A549 (cell line): ENCODE results near the gene BFSP1. TPM values are rescaled to one million over a fixed set of nuclear protein-coding genes. Genes with fewer than 3 reads are reported as not detected.

Experiments used
- ATAC-seq, 2 experiments: fragments of 200-7000 bp in 1 of 2; fragments of >200 bp in 1 of 2; cut with Nextera tagmentation in 1 of 2; cut with Tn5 transposase in 1 of 2; 3 replicates each; pipeline versions ENCODE4 v1.8.0 to v1.9.1; 2018 to 2020; ENCODE audit warnings: mild to moderate bottlenecking in 1 of 2, moderate library complexity in 1 of 2
- CTCF ChIA-PET: fragments of 300-600 bp; sonication (Branson Sonifier 250); formaldehyde crosslinking; extraction: SDS; loops from one replicate; lab custom pipeline; 2021; ENCODE audit warnings: antibody characterized with exemption, inconsistent platforms; lab: Yijun Ruan, JAX
- POLR2A ChIA-PET: fragments of 350-600 bp; formaldehyde crosslinking; extraction: SDS; loops from one replicate; lab custom pipeline; 2021; ENCODE audit warnings: antibody characterized with exemption, inconsistent platforms; lab: Yijun Ruan, JAX
- DNase-seq, 2 experiments: peaks; one replicate each; pipeline versions ENCODE4 v3.0.0 to v3.0.0-alpha.2; 2011 to 2016; ENCODE audit warnings: low read depth in 1 of 2, low spot score in 1 of 2
- FAIRE-seq: peaks from 2 replicates; lab custom pipeline; 2011; peaks lifted over from hg19 to GRCh38; lab: Jason Lieb, UNC
- H3K27ac ChIP-seq, 2 experiments: fragments of >200 bp; sonication (Bioruptor Twin); formaldehyde crosslinking; 3 replicates each; pipeline ENCODE4 v1.5.1; 2016 to 2017
- H3K4me1 ChIP-seq: fragments of >200 bp; sonication (Bioruptor Twin); formaldehyde crosslinking; 3 replicates; pipeline ENCODE4 v1.6.1; 2016
- H3K4me2 ChIP-seq: fragments of >200 bp; sonication (Bioruptor Twin); formaldehyde crosslinking; 3 replicates; pipeline ENCODE4 v1.6.1; 2016
- H3K4me3 ChIP-seq: fragments of >200 bp; sonication (Bioruptor Twin); formaldehyde crosslinking; 3 replicates; pipeline ENCODE4 v1.5.1; 2016
- H3K9me3 ChIP-seq: fragments of >200 bp; sonication (Bioruptor Twin); formaldehyde crosslinking; 3 replicates; pipeline ENCODE4 v1.6.1; 2016
- BHLHE40 ChIP-seq: IDR thresholded peaks from 2 replicates; pipeline ENCODE4 v1.6.1; 2012; ENCODE audit warnings: low read depth, low read length, inconsistent platforms
- CBX2 ChIP-seq: fragments of 200-600 bp; sonication (generic); IDR thresholded peaks from 2 replicates; pipeline ENCODE4 v1.6.1; 2016; ENCODE audit warnings: low read depth, mild to moderate bottlenecking, borderline replicate concordance
- EP300 ChIP-seq, 2 experiments: fragments of >200 bp; sonication (Bioruptor Twin); formaldehyde crosslinking; IDR thresholded peaks; 2 replicates in 1 of 2; 3 replicates in 1 of 2; pipeline ENCODE4 v1.6.1; 2016 to 2017
- ESRRA ChIP-seq: fragments of 150-350 bp; IDR thresholded peaks from 2 replicates; pipeline ENCODE4 v1.6.1; 2014; ENCODE audit warnings: mild to moderate bottlenecking, low read length, borderline replicate concordance
- GATA3 ChIP-seq: IDR thresholded peaks from 2 replicates; pipeline ENCODE4 v1.6.1; 2012; ENCODE audit warnings: borderline replicate concordance
- HDAC2 ChIP-seq: fragments of 200-600 bp; sonication (generic); IDR thresholded peaks from 2 replicates; pipeline ENCODE4 v1.6.1; 2016
- HOXB13 ChIP-seq: fragments of 250-450 bp; sonication (Bioruptor Pico); IDR thresholded peaks from 2 replicates; pipeline ENCODE4 v1.5.0; 2020; ENCODE audit warnings: low read depth, mild to moderate bottlenecking, moderate library complexity
- HOXB5 ChIP-seq: fragments of 250-450 bp; sonication (Bioruptor Pico); IDR thresholded peaks from 2 replicates; pipeline ENCODE4 v1.5.0; 2020; ENCODE audit warnings: mild to moderate bottlenecking, moderate library complexity
- JUN ChIP-seq, 2 experiments: fragments of >200 bp; sonication (Bioruptor Twin); formaldehyde crosslinking; IDR thresholded peaks; 2 replicates in 1 of 2; 3 replicates in 1 of 2; pipeline ENCODE4 v1.6.1; 2016 to 2017
- JUNB ChIP-seq: fragments of >200 bp; sonication (Bioruptor Twin); formaldehyde crosslinking; IDR thresholded peaks from 2 replicates; pipeline ENCODE4 v1.6.1; 2016
- KDM5A ChIP-seq: fragments of 200-600 bp; sonication (generic); IDR thresholded peaks from 2 replicates; pipeline ENCODE4 v1.6.1; 2016; ENCODE audit warnings: antibody characterized with exemption, mild to moderate bottlenecking
- MAZ ChIP-seq: fragments of 150-350 bp; IDR thresholded peaks from 2 replicates; pipeline ENCODE4 v1.6.1; 2014; ENCODE audit warnings: antibody characterized with exemption, low read depth, low read length, borderline replicate concordance
- NPAS2 ChIP-seq: fragments of 250-450 bp; sonication (Bioruptor Pico); IDR thresholded peaks from 2 replicates; pipeline ENCODE4 v1.8.0; 2022; ENCODE audit warnings: mild to moderate bottlenecking, moderate library complexity, borderline replicate concordance
- POLR2A ChIP-seq: IDR thresholded peaks from 2 replicates; pipeline ENCODE4 v1.6.1; 2012; ENCODE audit warnings: mild to moderate bottlenecking, low read length
- RAD21 ChIP-seq, 2 experiments: fragments of >200 bp in 1 of 2; sonication (Bioruptor Twin) in 1 of 2; formaldehyde crosslinking in 1 of 2; IDR thresholded peaks in 1 of 2; conservative IDR thresholded peaks in 1 of 2; 2 replicates in 1 of 2; 3 replicates in 1 of 2; pipeline ENCODE4 v1.6.1; 2012 to 2018; ENCODE audit warnings: inconsistent platforms in 1 of 2
- RARB ChIP-seq: fragments of 250-450 bp; sonication (Bioruptor Pico); IDR thresholded peaks from 2 replicates; pipeline ENCODE4 v1.8.0; 2021; ENCODE audit warnings: mild to moderate bottlenecking, moderate library complexity
- RNF2 ChIP-seq: fragments of 200-600 bp; sonication (generic); IDR thresholded peaks from 2 replicates; pipeline ENCODE4 v1.6.1; 2016; ENCODE audit warnings: low read depth, mild to moderate bottlenecking, antibody characterized with exemption, moderate library complexity, borderline replicate concordance
- TFCP2L1 ChIP-seq: fragments of 250-450 bp; sonication (Bioruptor Pico); IDR thresholded peaks from 2 replicates; pipeline ENCODE4 v1.5.0; 2021; ENCODE audit warnings: mild to moderate bottlenecking
- TP53 ChIP-seq: fragments of 250-450 bp; sonication (Bioruptor Pico); IDR thresholded peaks from 2 replicates; pipeline ENCODE4 v1.5.0; 2021; ENCODE audit warnings: mild to moderate bottlenecking, moderate library complexity
- ZC3H11A ChIP-seq: fragments of 450-650 bp; IDR thresholded peaks from 2 replicates; pipeline ENCODE4 v1.6.1; 2014; ENCODE audit warnings: antibody characterized with exemption, mild to moderate bottlenecking
- WGBS: methylation state at CpG from one replicate; pipeline ENCODE4 v1.1.6; 2017; ENCODE audit errors: missing lambda C conversion rate; 5-methylcytosine and 5-hydroxymethylcytosine counted together
- polyA plus RNA-seq, 4 experiments: library from polyadenylated mRNA; depleted of rRNA in 3 of 4; stranded (reverse); fragments of >200 nt; fragmentation: RNase III in 1 of 4; extraction: RNeasy Plus Mini Kit Qiagen cat#74134 plus additional on column Dnase treatment in 1 of 4; gene quantifications; 2 replicates in 3 of 4; 3 replicates in 1 of 4; pipeline ENCODE4 v1.2.3, GENCODE V29; 2011 to 2017
- TF ChIP-seq, protein P1 (sequence below): IDR thresholded peaks from 2 replicates; pipeline ENCODE4 v1.6.1; 2012; ENCODE audit warnings: low read depth, borderline replicate concordance
- TF ChIP-seq, protein P2 (sequence below): IDR thresholded peaks from 2 replicates; pipeline ENCODE4 v1.6.1; 2012
- TF ChIP-seq, protein P3 (sequence below): fragments of >200 bp; sonication (Bioruptor Twin); formaldehyde crosslinking; IDR thresholded peaks from 3 replicates; pipeline ENCODE4 v1.6.1; 2016
- TF ChIP-seq, protein P4 (sequence below): fragments of 200-600 bp; sonication (generic); IDR thresholded peaks from 2 replicates; pipeline ENCODE4 v1.6.1; 2016; ENCODE audit warnings: antibody characterized with exemption, mild to moderate bottlenecking, moderate library complexity
- TF ChIP-seq, protein P5 (sequence below): fragments of 250-450 bp; sonication (Bioruptor Pico); IDR thresholded peaks from 2 replicates; pipeline ENCODE4 v1.5.0; 2021; ENCODE audit warnings: mild to moderate bottlenecking, moderate library complexity, borderline replicate concordance
- TF ChIP-seq, protein P6 (sequence below): fragments of >200 bp; sonication (Bioruptor Twin); formaldehyde crosslinking; IDR thresholded peaks from 3 replicates; pipeline ENCODE4 v1.5.1; 2016

BFSP1 gene
- polyA plus RNA-seq, 2 of the 4 experiments (the other 2 are of a cell fraction) = 7.2 to 8.3 TPM

DNA sequence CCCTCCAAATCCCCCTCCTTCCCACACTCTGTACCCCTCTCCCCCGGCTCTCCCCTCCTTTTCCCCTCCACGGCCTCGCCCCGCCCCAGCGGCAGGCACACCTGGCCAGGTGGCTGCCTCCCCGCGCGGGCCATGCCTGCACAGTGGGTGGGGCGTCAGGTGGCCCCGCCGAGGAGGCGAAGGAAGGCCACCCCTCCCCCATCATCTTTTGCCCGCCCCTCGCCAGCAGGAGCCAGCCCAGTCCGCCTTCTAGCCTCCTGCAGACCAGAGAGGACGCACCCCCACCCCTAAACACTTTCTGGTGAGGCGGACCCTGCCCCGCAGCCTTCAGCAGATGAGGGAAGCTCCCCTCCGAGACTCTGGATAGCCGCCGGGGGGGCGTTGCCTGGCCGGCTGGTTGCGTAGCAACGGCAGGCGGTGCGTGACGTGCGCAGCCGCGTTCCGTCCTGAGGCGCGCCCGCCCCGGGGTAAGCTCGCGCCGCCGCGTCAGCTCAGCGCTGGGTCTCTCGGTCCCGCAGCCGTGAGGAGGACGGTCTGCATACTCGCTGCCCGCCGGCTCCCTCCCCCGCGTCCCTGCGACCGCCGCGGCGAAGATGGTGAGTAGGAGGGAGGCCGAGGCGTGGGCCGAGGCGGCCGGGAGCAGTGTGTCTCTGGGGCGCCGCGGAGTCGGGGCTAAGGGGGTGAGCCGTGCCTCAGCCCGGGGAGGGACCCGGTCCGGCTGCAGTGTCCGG lies 38.6 kb upstream of the BFSP1 start, which contains the start of gene DSTN (continued):
- TF ChIP-seq MAZ (0 out of 2 replicates have a peak, but pooled peaks have one; percentile 37), TP53 (CRISPR knock-in tag) (0 out of 2 replicates have a peak, but pooled peaks have one; percentile 18)

DNA sequence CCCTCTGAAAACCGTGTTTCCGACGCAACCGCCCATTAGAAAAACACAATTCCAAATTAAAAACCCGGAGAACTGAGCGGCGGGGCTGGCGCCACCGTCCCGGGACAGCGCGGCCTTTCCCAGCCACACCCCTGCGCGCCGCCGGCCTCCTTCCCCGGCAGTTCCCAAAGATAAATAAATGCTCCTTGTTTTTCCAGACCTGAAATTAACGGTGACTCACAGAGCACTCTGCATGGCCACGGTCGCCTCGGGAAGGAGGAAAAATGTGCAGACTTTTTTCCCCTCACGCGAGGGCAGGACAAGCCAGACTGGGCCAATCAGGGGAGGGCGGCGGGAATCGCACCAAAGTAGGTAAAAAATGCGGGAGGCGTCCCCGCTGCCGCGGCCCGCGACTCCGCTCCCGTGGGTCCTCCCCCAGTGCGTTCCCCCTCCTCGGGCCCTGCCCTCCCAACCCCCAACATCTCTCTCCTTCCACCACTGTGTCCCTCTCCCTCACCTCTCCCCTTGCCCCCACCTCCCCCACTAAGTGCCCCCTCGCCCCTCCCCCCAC lies 37.9 kb upstream of the BFSP1 start:
- FAIRE-seq (no peak), DNase-seq (peak; percentile 95 to 98), ATAC-seq (peak; percentile 71 to 85)
- Histone ChIP-seq H3K27ac (peak overlapping the region; percentile 91 to 96), H3K4me1 (peaks cover 45% of the 10 kb centered on the region), H3K9me3 (peaks cover 4% of the 10 kb centered on the region; the same call in 1 of the 3 replicates), H3K4me2 (peak overlapping the region; percentile 98), H3K4me3 (peak overlapping the region; percentile 87)
- ChIA-PET CTCF (interaction anchor here (1.0 to 9.2 kb wide), 8 partner anchors 8 to 48 kb away, joined by 3 to 108 read pairs (median 20); no protein-coding TSS in a partner anchor), POLR2A (interaction anchor here (1.0 to 3.5 kb wide), 9 partner anchors 11 to 399 kb away, joined by 3 to 127 read pairs (median 13); partner anchors contain the start of genes BFSP1, MGME1 and SNX5)
- WGBS = under 1% methylated on average over 36 of the region's 38 CpGs
- TF ChIP-seq HOXB5 (no peak), CBX2 (no peak), ESRRA (no peak), HDAC2 (no peak), TFCP2L1 (CRISPR knock-in tag) (peak; percentile 94), ZC3H11A (no peak), JUN (IDR thresholded peaks at IDR 0.05) (peak; percentile 86 to 94), KDM5A (no peak), EP300 (IDR thresholded peaks at IDR 0.05) (peak; percentile 25 to 54; a peak in 2 of 5 replicates), HOXB13 (CRISPR knock-in tag) (no peak), RAD21 (conservative IDR thresholded peaks at IDR 0.05 in 1 of 2, IDR thresholded peaks at IDR 0.05 in 1 of 2) (peak; percentile 15 to 23; a peak in 1 of 5 replicates), POLR2A (peak; percentile 32; the same call in 1 of the 2 replicates), JUNB (peak; percentile 60; the same call in 1 of the 2 replicates), RNF2 (no peak), RARB (CRISPR knock-in tag) (no peak; the same call in none of the 2 replicates), BHLHE40 (peak; percentile 47; the same call in 1 of the 2 replicates), NPAS2 (CRISPR knock-in tag) (no peak), GATA3 (peak; percentile 53; the same call in 1 of the 2 replicates)
- TF ChIP-seq, protein P1, sequence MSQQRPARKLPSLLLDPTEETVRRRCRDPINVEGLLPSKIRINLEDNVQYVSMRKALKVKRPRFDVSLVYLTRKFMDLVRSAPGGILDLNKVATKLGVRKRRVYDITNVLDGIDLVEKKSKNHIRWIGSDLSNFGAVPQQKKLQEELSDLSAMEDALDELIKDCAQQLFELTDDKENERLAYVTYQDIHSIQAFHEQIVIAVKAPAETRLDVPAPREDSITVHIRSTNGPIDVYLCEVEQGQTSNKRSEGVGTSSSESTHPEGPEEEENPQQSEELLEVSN = peak; percentile 64
- TF ChIP-seq, protein P2, sequence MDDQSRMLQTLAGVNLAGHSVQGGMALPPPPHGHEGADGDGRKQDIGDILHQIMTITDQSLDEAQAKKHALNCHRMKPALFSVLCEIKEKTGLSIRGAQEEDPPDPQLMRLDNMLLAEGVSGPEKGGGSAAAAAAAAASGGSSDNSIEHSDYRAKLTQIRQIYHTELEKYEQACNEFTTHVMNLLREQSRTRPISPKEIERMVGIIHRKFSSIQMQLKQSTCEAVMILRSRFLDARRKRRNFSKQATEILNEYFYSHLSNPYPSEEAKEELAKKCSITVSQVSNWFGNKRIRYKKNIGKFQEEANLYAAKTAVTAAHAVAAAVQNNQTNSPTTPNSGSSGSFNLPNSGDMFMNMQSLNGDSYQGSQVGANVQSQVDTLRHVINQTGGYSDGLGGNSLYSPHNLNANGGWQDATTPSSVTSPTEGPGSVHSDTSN = peak; percentile 84
- TF ChIP-seq, protein P3, sequence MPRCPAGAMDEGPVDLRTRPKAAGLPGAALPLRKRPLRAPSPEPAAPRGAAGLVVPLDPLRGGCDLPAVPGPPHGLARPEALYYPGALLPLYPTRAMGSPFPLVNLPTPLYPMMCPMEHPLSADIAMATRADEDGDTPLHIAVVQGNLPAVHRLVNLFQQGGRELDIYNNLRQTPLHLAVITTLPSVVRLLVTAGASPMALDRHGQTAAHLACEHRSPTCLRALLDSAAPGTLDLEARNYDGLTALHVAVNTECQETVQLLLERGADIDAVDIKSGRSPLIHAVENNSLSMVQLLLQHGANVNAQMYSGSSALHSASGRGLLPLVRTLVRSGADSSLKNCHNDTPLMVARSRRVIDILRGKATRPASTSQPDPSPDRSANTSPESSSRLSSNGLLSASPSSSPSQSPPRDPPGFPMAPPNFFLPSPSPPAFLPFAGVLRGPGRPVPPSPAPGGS = peak; percentile 90
- TF ChIP-seq, protein P4, sequence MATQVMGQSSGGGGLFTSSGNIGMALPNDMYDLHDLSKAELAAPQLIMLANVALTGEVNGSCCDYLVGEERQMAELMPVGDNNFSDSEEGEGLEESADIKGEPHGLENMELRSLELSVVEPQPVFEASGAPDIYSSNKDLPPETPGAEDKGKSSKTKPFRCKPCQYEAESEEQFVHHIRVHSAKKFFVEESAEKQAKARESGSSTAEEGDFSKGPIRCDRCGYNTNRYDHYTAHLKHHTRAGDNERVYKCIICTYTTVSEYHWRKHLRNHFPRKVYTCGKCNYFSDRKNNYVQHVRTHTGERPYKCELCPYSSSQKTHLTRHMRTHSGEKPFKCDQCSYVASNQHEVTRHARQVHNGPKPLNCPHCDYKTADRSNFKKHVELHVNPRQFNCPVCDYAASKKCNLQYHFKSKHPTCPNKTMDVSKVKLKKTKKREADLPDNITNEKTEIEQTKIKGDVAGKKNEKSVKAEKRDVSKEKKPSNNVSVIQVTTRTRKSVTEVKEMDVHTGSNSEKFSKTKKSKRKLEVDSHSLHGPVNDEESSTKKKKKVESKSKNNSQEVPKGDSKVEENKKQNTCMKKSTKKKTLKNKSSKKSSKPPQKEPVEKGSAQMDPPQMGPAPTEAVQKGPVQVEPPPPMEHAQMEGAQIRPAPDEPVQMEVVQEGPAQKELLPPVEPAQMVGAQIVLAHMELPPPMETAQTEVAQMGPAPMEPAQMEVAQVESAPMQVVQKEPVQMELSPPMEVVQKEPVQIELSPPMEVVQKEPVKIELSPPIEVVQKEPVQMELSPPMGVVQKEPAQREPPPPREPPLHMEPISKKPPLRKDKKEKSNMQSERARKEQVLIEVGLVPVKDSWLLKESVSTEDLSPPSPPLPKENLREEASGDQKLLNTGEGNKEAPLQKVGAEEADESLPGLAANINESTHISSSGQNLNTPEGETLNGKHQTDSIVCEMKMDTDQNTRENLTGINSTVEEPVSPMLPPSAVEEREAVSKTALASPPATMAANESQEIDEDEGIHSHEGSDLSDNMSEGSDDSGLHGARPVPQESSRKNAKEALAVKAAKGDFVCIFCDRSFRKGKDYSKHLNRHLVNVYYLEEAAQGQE = peak; percentile 54
- TF ChIP-seq, protein P5, sequence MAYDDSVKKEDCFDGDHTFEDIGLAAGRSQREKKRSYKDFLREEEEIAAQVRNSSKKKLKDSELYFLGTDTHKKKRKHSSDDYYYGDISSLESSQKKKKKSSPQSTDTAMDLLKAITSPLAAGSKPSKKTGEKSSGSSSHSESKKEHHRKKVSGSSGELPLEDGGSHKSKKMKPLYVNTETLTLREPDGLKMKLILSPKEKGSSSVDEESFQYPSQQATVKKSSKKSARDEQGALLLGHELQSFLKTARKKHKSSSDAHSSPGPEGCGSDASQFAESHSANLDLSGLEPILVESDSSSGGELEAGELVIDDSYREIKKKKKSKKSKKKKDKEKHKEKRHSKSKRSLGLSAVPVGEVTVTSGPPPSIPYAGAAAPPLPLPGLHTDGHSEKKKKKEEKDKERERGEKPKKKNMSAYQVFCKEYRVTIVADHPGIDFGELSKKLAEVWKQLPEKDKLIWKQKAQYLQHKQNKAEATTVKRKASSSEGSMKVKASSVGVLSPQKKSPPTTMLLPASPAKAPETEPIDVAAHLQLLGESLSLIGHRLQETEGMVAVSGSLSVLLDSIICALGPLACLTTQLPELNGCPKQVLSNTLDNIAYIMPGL (CRISPR knock-in tag) = 0 out of 2 replicates have a peak, but pooled peaks have one; percentile 57
- TF ChIP-seq, protein P6, sequence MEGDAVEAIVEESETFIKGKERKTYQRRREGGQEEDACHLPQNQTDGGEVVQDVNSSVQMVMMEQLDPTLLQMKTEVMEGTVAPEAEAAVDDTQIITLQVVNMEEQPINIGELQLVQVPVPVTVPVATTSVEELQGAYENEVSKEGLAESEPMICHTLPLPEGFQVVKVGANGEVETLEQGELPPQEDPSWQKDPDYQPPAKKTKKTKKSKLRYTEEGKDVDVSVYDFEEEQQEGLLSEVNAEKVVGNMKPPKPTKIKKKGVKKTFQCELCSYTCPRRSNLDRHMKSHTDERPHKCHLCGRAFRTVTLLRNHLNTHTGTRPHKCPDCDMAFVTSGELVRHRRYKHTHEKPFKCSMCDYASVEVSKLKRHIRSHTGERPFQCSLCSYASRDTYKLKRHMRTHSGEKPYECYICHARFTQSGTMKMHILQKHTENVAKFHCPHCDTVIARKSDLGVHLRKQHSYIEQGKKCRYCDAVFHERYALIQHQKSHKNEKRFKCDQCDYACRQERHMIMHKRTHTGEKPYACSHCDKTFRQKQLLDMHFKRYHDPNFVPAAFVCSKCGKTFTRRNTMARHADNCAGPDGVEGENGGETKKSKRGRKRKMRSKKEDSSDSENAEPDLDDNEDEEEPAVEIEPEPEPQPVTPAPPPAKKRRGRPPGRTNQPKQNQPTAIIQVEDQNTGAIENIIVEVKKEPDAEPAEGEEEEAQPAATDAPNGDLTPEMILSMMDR = no peak
